Hepatocyte (in vitro differentiated cells): ENCODE measurements around the gene ZNF423.

Experiments
- EZH2 ChIP-seq: fragments of 200-600 bp; sonication (generic); IDR thresholded peaks from 2 replicates; pipeline ENCODE4 v1.6.1; 2016; ENCODE audit warnings: antibody characterized with exemption, mild to moderate bottlenecking, borderline replicate concordance
- TF ChIP-seq, protein P1 (sequence below): fragments of 200-600 bp; sonication (generic); IDR thresholded peaks from 2 replicates; pipeline ENCODE4 v1.5.1; 2016; ENCODE audit warnings: antibody characterized with exemption, mild to moderate bottlenecking; ENCODE audit not compliant: poor library complexity

DNA sequence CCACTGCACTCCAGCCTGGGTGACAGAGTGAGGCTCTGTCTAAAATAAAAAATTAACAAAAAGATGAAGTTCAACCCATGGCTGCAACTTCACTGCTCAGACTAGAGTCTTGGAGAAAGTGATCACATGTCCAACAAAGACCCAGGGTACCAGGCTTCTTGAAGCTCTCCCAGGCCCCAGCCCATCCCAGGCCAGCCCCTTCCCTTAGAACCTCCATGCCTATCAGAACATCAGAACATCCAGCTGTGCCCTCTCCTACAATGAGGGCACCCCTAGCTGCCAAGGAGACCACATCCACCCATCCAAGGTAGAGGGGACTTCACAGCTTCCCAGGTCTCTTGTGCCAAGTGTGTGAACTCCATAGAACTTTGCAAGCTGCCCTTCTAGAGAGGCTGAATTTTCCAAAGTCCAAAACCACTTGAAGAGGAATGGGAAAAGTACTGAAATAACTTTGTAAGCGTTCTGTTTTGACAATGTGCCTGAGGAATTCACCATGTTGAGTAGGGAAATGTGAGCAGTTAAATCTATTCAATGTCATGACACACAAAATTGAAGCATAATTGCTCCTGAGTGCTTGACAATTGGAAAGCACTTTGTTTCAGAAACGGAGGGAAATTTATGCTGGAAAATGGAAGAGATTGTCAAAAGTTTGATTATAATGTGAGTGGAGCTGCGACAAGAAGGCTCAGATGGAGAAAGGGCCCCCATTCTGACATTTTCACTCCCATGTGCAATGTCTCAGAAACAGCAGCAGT lies 230.4 kb downstream of the ZNF423 start:
- TF ChIP-seq, protein P1, sequence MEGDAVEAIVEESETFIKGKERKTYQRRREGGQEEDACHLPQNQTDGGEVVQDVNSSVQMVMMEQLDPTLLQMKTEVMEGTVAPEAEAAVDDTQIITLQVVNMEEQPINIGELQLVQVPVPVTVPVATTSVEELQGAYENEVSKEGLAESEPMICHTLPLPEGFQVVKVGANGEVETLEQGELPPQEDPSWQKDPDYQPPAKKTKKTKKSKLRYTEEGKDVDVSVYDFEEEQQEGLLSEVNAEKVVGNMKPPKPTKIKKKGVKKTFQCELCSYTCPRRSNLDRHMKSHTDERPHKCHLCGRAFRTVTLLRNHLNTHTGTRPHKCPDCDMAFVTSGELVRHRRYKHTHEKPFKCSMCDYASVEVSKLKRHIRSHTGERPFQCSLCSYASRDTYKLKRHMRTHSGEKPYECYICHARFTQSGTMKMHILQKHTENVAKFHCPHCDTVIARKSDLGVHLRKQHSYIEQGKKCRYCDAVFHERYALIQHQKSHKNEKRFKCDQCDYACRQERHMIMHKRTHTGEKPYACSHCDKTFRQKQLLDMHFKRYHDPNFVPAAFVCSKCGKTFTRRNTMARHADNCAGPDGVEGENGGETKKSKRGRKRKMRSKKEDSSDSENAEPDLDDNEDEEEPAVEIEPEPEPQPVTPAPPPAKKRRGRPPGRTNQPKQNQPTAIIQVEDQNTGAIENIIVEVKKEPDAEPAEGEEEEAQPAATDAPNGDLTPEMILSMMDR, result no peak
- TF ChIP-seq EZH2, result no peak
